DMS114 treated with DMSO at 0.1 percent for 48 hours (cell line): ENCODE data around the gene COCH.
A peak's percentile ranks its signal among the peaks of the same experiment; 100 is the strongest.
"Not testable (repeated sequence)": the region's sequence is repeated elsewhere in the genome, so short reads cannot be mapped to it uniquely, and the experiment has no call there.

Experiments
- DNase-seq: peaks from one replicate; lab custom pipeline; 2025; ENCODE audit not compliant: unreplicated experiment; lab: John Stamatoyannopoulos, UW

The COCH gene

GRCh38 chr14:30874999-30875787 is 834 bp downstream of the COCH start:
- no peak for DNase-seq

DNA sequence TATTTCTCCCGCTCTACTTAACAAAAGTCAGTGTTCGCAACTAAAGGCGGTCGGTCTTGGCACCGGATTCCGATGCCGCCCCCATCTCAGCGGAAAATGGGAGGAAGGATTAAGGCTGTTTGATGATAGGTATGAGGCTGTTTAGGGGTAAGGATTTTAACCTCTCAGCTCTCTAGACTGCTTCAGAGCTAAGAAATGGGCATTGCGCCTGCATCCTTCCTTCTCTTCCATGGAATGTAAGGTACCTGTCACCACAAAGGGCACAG is 1.4 kb downstream of the COCH start:
- no peak for DNase-seq

- DNase-seq: no peak
Measured at GRCh38 chr14:30876692-30877091, 2.3 kb downstream of the COCH start.

- no peak for DNase-seq
Measured at GRCh38 chr14:30882431-30882830, 8.1 kb downstream of the COCH start.

- DNase-seq: no peak
Measured at GRCh38 chr14:30883508-30884294, 9.3 kb downstream of the COCH start.

DNA sequence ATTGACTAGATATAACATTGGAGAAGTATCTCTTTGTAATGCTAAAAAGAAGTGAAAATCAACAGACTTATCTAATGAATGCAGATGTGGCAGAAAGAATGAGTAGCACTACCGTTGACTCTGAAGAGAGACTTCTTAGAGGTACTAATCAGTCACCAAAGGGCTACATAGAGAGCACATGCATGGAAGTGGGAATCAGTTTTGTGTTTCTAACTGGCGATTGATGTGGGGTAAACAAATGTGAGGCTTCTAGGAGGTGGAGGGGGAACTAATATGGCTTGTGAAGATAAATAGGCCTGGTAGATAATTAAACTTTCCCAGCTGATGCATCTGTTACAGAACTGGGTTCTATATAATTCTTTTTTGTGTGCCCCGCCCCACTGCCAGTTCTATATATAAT is 10.5 kb downstream of the COCH start:
- no peak for DNase-seq

- DNase-seq: no peak
Measured at GRCh38 chr14:30885840-30886740, 11.7 kb downstream of the COCH start.

DNA sequence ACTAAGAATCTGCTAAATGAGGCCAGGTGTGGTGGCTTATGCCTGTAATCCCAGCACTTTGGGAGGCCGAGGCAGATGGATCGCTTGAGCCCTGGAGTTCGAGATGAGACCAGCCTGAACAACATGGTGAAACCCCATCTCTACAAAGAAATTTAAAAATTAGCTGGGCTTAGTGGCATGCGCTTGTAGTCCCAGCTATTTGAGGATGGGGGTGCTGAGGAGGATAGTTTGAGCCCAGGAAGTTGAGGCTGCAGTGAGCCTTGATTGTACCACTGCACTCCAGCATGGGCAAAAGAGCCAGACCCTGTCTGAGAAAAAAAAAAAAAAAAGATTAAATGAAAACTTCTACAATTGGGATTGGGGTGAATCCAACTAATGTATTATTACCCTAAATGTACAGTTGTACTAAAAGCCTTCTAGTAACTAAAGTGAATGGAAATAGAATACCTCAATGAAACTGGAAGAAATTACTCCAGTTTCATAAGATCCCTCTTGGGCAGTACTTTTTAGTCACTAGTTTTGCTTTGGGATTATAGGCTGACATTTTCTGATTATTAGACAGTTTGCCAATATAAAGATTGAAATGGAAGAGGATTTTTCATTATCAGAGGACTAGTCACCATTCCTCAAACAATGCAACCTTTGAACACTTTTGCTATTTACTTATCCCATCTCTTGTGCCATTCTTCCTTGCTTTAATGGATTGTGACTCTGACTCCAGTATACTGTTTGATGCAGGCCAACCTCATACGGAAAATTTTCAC is 14.3 kb downstream of the COCH start:
- DNase-seq: no peak

- no peak for DNase-seq
Measured at GRCh38 chr14:30889244-30889594, 14.9 kb downstream of the COCH start.

- no peak for DNase-seq
Measured at GRCh38 chr14:30893819-30894218, 19.5 kb downstream of the COCH start.

GRCh38 chr14:30894923-30895515 is 20.7 kb downstream of the COCH start:
- DNase-seq: no peak

DNA sequence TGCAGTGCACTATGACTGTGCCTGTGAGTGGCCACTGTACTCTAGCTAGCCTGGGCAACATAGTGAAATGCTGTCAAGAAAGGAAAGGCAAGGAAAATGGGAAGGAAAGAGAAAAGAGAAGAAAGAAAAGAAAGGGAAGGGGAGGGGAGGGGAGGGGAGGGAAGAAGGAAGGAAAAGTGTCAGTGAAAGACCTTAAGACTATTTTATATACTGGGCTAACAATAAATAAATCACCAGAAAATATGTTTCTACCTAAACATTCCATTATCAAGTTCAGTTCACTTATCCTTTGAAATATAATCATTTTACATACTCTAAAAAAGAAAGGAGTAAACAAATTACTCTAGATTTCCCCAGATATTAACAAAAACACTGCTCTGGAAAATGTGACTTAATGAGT is 22.1 kb downstream of the COCH start:
- no peak for DNase-seq

GRCh38 chr14:30897121-30897520 is 22.8 kb downstream of the COCH start:
- DNase-seq: not testable (repeated sequence)

DNA sequence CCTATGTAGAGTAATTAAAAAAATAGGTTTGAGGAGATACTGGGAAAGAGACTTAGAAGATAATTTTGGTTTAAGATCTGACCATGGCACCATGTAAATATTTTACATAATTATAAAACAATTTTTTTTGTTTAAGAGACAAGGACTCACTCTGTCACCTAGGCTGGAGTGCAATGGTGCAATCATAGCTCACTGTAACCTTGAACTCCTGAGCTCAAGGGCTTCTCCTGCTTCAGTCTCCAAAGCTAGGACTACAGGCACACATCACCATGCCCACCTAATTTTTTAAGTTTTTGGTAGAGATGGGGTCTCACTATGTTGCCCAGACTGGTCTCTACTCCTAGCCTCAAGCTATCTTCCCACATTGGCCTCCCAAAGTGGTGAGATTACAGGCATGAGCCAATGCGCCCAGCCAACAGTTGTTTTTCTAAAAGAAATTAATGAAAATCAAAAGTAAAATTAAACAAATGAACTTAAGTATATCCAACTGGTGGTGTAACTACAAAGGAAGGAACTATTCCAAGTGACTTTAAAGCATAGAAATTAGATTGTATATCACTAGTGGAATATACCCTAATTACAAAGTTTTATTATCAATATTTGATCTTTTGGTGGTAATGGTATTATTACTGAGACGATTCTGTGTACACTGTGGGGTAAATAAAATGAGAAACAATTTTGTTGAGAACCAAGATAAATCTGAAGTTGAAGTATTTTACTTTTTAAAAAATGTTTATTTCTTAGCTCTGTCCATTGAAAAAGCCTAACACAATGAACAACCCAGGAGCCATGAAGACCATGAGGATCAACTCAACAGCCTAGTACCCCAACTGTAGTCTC is 29.1 kb downstream of the COCH start:
- no peak for DNase-seq

DNA sequence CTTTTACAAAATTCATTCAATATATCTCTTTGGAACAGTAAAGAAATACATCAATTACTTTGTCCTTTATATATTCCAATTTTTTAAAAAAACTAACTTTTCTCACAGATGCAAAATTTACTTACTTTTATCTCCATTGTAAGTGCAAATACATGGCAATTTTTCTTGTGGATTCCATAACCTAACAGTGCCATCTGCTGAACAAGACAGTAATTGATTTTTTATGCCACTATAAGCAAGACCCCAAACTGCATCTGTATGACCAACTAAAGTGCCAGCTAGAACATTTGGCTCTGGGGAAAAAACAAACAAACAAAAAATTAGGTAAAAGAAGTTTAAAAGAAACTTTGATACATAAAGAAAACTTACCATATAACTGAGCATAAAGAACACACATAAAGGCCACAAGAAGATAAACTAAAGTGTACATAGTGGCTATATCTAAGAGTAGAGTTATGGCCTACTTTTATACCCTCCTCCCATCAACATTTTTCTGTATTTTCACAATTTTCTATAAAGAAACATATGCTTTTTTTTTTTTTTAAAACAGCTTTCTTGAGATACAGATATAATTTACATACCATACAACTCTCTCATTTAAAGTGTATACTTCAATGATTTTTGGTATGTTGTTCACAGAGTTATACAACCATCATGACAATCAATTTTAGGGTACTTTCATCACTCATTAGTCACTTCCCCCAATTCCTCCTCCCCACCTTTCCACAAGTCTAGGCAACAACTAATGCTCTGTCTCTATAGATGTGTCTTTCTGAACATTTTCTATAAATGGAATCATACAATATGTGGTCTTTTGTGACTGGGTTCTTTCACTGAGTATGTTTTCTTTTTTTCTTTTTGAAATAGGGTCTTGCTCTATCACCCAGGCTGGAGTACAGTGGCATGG is 32.6 kb downstream of the COCH start:
- peak; percentile 23 for DNase-seq

- DNase-seq: no peak
Measured at GRCh38 chr14:30907659-30908057, 33.3 kb downstream of the COCH start.

- no peak for DNase-seq
Measured at GRCh38 chr14:30908826-30909225, 34.5 kb downstream of the COCH start.

- DNase-seq: no peak
Measured at GRCh38 chr14:30914812-30915211, 40.5 kb downstream of the COCH start.

GRCh38 chr14:30915596-30915995 is 41.2 kb downstream of the COCH start:
- DNase-seq: no peak
